Mammary epithelial cell (primary cell): ENCODE measurements around the gene FHIT.

Experiments used
- CTCF ChIP-seq, 2 donors: IDR thresholded peaks in 1 of 2; conservative IDR thresholded peaks in 1 of 2; 2 replicates each; pipeline ENCODE4 v1.5.1; 2011 to 2012; ENCODE audit warnings: inconsistent platforms in 2 of 2, low read length in 2 of 2, mild to moderate bottlenecking in 2 of 2, control low read depth in 1 of 2, low read depth in 1 of 2; ENCODE audit not compliant: insufficient read depth in 1 of 2; ENCODE audit errors: extremely low read depth in 1 of 2
- EZH2 ChIP-seq: IDR thresholded peaks from 2 replicates; pipeline ENCODE4 v1.6.1; 2012; ENCODE audit warnings: low read length, inconsistent platforms, borderline replicate concordance

GRCh38 chr3:60185161-60185560 lies 1066.1 kb downstream of the FHIT start:
- TF ChIP-seq CTCF (conservative IDR thresholded peaks at IDR 0.05 in 1 of 2, IDR thresholded peaks at IDR 0.05 in 1 of 2; ENCODE audit: extremely low read depth in 1 of 2, insufficient read depth in 1 of 2, low read depth in 1 of 2, low read length in 2 of 2) (no peak), EZH2 (no peak)
